Right ventricle myocardium inferior (tissue), 1 donor: Measurements from ENCODE around the gene RABGAP1L. TPM values are rescaled to one million over a fixed set of nuclear protein-coding genes. Genes with fewer than 3 reads are reported as not detected.
"Not testable (repeated sequence)": the region's sequence is repeated elsewhere in the genome, so short reads cannot be mapped to it uniquely, and the experiment has no call there.

ENCODE experiments used
- ATAC-seq: fragments of 200-7000 bp; cut with Tn5 transposase; one replicate; pipeline ENCODE4 v1.9.1; 2020; ENCODE audit warnings: mild to moderate bottlenecking, moderate library complexity
- DNase-seq: peaks from one replicate; pipeline ENCODE4 v3.0.0; 2021; ENCODE audit errors: missing footprints
- intact Hi-C: fragments of 100-400 bp; cut with DNase I; formaldehyde crosslinking; loops from one replicate; pipeline ENCODE4 v1.11.0; 2022
- total RNA-seq: library from RNA; stranded (reverse); fragmentation: NEBNext Ultra II Directional; extraction: Animal tissue kit (Norgen Biotek cat#: 25700); gene quantifications from one replicate; pipeline ENCODE4 v1.2.1, GENCODE V29; 2021
- donor health status: DM: no; HTN: yes; CAD: no; lungs with severe emphysema.

RABGAP1L gene
- total RNA-seq, 1 donor from 2014 or later = 61.4 TPM

- ATAC-seq = no peak
These were observed 541.5 kb downstream of the RABGAP1L start for GRCh38 chr1:174700775-174701174.

GRCh38 chr1:174701565-174701964 is 542.2 kb downstream of the RABGAP1L start:
- DNase-seq = no peak
- intact Hi-C loops = no loop called here
- ATAC-seq = no peak

More at GRCh38 chr1:174700775-174701174, 541.5 kb downstream of the RABGAP1L start:
- intact Hi-C loops = no loop called here
- DNase-seq = no peak

GRCh38 chr1:174702011-174702410 is 542.7 kb downstream of the RABGAP1L start:
- ATAC-seq (no peak), DNase-seq (no peak)
- intact Hi-C loops = no loop called here

- intact Hi-C loops = no loop called here
- ATAC-seq = no peak
- no peak for DNase-seq
These were observed 544.0 kb downstream of the RABGAP1L start for GRCh38 chr1:174703309-174703708.

GRCh38 chr1:174704300-174704699 is 545.0 kb downstream of the RABGAP1L start:
- no peak for ATAC-seq
- intact Hi-C loops = no loop called here
- DNase-seq = no peak

GRCh38 chr1:174710868-174711845 is 551.8 kb downstream of the RABGAP1L start:
- intact Hi-C loops = no loop called here
- ATAC-seq = no peak
- DNase-seq = peak; percentile 51

GRCh38 chr1:174711848-174712247 is 552.5 kb downstream of the RABGAP1L start:
- not testable (repeated sequence) for ATAC-seq

GRCh38 chr1:174712541-174712940 is 553.2 kb downstream of the RABGAP1L start:
- intact Hi-C loops = no loop called here
- DNase-seq (no peak), ATAC-seq (no peak)

More at GRCh38 chr1:174711848-174712247, 552.5 kb downstream of the RABGAP1L start:
- intact Hi-C loops, DNase-seq: not testable (repeated sequence)

- ATAC-seq (no peak), DNase-seq (no peak)
- intact Hi-C loops = no loop called here
These were observed 554.5 kb downstream of the RABGAP1L start for GRCh38 chr1:174713796-174714195.

GRCh38 chr1:174719194-174719593 is 559.9 kb downstream of the RABGAP1L start:
- ATAC-seq = no peak
- intact Hi-C loops = no loop called here
- DNase-seq = no peak

GRCh38 chr1:174720618-174721017 is 561.3 kb downstream of the RABGAP1L start:
- no peak for ATAC-seq
- DNase-seq = no peak
- intact Hi-C loops = no loop called here

- intact Hi-C loops = no loop called here
- ATAC-seq = no peak
- DNase-seq = no peak
These were observed 561.9 kb downstream of the RABGAP1L start for GRCh38 chr1:174721246-174721645.

GRCh38 chr1:174723816-174724215 is 564.5 kb downstream of the RABGAP1L start:
- intact Hi-C loops = no loop called here
- DNase-seq = no peak
- ATAC-seq = no peak

GRCh38 chr1:174724219-174724618 is 564.9 kb downstream of the RABGAP1L start:
- intact Hi-C loops = no loop called here
- DNase-seq = no peak
- no peak for ATAC-seq

GRCh38 chr1:174726167-174726879 is 567.0 kb downstream of the RABGAP1L start:
- DNase-seq (no peak), ATAC-seq (no peak)
- intact Hi-C loops = loop anchor here (5.0 kb wide), 1 partner anchor 464 kb away; no protein-coding TSS in a partner anchor

- ATAC-seq (no peak), DNase-seq (no peak)
- intact Hi-C loops = loop anchor here (5.0 kb wide), 1 partner anchor 465 kb away; no protein-coding TSS in a partner anchor
These were observed 567.7 kb downstream of the RABGAP1L start for GRCh38 chr1:174726880-174727585.

GRCh38 chr1:174734270-174734669 is 575.0 kb downstream of the RABGAP1L start:
- DNase-seq (no peak), ATAC-seq (no peak)
- intact Hi-C loops = no loop called here

GRCh38 chr1:174736831-174737230 is 577.5 kb downstream of the RABGAP1L start:
- no peak for DNase-seq
- intact Hi-C loops = no loop called here
- no peak for ATAC-seq
